HG02763 (cell line): ENCODE results near the gene ATF4.

Experiments
- ATAC-seq: cut with Tn5 transposase; IDR thresholded peaks from one replicate; pipeline ENCODE4 v1.9.1; 2021; ENCODE audit warnings: mild to moderate bottlenecking, moderate library complexity; ENCODE audit not compliant: unreplicated experiment

The ATF4 gene

DNA sequence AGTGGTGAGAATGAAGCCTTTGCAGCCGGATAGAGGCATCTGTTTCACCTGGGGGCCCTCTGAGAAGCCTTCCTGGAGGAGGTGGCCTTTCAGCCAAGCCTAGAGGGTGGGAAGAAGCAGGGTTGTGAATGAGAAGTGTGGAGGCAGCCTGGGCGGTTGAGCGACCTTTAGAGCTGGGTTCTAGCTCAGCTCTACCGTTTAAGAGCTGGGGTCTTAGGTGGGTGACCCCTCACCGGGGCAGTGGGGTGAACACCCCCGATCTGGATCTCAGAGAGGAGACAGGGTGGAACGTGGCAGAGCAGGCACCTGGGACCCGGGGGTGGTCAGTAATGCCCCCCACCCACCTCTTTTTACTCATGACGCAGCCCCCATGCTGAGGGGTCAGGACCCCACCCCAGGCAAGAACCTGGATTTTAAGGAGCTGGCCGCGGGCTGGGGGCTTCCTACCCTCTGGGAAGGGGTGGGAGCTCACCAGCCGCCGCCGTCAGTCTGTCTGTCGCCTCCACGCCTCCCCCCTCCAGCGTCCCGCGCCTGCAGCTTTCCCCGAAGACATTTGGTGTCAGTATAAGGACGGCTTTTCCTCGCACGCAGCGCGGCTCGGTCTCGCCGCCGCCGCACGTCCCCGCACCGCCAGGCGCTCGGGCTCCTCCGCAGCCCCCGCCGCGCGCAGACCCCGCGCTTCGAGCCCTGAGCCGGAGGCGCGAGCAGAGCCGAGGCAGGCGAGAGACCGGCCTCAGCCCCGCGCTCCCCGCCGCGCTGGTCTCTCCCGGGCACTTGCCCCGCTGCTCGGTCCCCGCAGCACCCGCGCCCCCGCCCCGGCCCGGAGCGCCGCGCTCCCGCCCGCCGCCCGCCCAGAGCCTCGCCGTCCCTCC, 36.8 kb downstream of the ATF4 start:
- ATAC-seq, result no peak

- ATAC-seq, result no peak
Observed at GRCh38 chr22:39558254-39558727, 37.9 kb downstream of the ATF4 start.

- ATAC-seq, result no peak
Observed at GRCh38 chr22:39558950-39559349, 38.6 kb downstream of the ATF4 start.

DNA sequence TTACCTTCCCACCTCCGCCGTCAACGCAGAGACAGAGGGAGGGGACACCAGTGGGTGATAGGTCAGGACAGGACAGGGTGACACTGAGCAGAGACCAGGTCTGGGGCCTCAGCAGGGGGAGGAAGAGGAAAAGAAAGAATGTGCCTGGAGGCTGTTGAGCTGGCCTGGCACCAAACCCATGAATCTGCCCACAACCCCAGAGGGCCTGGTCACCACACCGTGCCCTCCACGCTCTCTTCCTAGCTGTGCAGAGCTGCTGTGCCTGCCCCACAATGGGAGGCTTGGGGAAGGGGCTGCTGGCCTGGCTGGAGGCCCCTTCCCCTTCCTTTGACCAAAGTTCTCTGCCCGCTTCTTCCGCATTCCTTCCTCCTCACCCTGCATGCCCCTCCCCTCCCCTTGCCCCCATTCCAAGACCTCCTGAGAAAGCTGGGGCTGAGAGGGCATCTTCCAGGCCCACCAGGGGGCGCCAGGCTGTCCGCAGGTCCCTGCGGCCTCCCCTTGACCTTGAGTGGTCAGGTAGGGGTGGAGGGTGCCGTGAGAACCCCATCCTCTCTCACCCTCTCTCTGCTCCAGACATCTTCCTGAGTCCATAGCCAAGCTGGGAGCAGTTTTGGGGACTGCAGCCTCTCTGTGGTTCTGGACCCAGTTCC, 39.2 kb downstream of the ATF4 start:
- no peak for ATAC-seq

DNA sequence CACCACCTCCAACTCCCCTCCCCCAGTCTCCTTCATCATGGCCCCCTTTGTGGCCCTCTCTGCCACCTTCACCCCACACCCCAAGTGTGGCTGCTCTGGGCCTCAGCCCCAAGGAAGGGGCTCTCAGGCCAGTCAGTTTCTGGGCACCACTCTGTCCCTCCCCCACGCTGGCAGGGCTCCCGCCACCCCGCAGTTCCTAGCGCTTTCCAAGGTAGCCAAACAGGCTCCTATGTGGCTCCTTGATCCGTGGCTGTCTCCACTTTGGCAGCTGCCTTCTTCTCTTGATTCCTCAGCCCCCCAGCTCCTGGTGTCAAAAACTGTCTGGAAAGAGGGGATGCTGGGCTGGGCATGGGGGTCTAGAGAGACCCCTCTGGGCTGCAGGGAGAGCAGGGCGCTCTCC, 39.8 kb downstream of the ATF4 start:
- ATAC-seq, result no peak

- no peak for ATAC-seq
Observed at GRCh38 chr22:39562839-39563489, 42.6 kb downstream of the ATF4 start.

- no peak for ATAC-seq
Observed at GRCh38 chr22:39563571-39564428, 43.4 kb downstream of the ATF4 start.

DNA sequence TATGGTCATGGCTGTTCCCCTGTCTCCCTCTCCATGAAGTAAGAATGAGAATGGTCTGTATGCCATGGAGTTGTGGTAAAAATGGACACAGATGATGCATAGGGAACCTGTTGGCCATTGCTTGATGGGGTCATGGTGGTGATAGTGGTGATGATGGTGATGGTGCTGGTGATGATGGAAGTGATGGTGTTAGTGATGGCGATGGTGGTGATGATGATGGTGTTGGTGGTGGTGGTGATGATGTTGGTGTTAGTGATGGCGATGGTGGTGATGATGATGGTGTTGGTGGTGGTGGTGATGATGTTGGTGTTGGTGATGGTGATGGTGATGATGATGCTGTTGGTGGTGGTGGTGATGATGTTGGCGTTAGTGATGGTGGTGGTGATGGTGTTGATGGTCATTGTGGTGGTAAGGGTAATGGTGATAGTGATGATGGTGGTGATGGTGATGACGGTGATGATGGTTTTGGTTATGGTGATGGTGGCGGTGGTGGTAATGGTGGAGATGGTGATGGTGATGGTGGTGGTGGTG, 45.1 kb downstream of the ATF4 start:
- no peak for ATAC-seq

DNA sequence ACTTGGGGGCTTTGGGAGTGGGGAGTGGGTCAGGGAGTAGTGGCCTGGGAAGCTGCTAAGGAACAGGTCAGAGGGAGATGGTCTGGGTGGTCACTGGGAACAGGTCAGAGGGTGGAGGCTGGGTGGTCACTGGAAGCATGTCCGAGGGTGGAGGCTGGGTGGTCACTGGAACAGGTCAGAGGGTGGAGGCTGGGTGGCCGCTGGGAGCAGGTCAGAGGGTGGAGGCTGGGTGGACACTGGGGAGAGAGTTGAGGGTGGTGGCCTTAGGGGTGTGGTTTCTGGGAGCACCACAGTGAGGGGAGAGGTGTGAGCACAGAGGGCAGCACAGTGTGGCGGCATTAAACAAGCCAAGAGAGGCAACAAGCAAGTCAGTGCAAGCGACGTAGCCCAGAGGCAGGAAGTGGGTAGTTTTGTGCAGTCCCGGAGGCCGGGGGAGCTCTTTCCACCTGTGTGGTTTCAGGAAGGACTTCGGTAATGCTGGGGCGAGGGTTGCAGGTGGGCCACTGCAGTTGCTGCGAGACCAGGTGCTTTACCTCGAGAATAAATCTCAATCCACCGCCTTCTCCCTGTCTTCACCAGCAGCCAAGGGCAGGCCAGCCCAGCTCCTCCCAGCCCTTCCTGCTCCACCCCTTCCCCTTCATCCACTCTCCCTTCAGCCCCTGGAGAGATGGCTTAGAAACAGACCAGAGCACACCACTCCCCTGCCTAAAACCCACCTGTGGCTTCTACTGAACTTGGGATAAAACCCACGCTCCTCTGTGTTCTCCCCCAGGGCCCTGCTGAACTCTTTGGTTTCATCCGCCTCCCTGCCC, 47.0 kb downstream of the ATF4 start:
- no peak for ATAC-seq

DNA sequence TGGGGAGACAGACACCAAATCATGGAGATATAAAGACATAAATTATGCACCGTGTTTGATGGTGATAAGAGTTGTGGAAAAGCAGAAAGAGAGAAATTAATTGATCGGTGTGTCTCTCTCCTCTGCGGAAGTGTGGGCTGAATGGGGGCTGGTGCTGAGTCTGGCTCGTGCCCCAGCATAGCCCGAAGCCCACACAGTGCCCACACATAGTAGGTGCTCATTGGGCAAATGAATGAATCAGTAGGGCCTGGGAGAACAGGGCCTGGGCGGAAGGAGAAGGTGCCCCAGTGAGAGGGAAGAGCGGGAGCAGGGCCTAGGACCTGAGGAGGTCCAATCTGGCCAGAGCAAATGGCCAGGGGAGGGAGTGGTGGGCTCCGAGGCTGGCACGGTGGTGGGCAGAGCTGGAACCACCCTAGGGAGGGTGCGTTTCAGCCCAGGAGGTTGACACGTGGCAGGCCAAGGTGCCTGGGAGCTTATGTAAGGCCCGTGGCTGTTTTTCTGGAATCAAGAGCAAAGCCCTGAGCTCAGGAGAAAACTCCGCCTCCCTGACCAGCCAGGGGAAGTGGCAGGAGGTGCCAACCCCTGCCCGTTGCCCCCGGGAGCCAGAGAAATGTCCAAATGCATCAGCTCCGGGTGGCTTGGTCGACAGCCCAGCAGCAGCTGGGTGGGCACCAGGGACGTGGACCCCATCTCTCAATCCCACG, 48.1 kb downstream of the ATF4 start:
- no peak for ATAC-seq

GRCh38 chr22:39569066-39569465, 48.7 kb downstream of the ATF4 start:
- ATAC-seq, result no peak

DNA sequence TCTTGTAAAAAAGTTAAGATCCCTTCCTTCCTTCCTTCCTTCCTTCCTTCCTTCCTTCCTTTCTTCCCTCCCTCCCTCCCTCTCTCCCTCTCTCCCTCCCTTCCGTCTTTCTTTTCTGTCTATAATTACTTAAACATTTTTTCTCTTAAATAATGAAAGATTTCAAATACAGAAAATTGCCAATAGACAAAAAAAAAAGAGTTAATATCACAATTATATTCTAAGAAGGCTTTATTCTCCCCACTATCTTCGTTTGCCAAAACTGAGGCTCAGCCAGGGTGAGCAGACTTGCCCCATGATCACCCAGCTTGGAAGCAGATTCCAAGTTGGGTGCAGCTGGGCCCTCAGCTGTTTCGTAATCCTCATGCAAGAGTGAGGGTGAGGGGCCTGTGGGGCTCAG, 49.9 kb downstream of the ATF4 start:
- no peak for ATAC-seq

GRCh38 chr22:39570665-39571064, 50.3 kb downstream of the ATF4 start, which contains the start of gene CACNA1I:
TSS of gene CACNA1I (plus strand) at chr22:39570753. CDS start at chr22:39570753, 0 bp downstream.
- no peak for ATAC-seq

GRCh38 chr22:39571538-39571937, 51.2 kb downstream of the ATF4 start:
- no peak for ATAC-seq
